Central memory CD4-positive, alpha-beta T cell (primary cell): ENCODE data around the gene PRR16.
"Not testable (repeated sequence)": the region's sequence is repeated elsewhere in the genome, so short reads cannot be mapped to it uniquely, and the experiment has no call there.

ENCODE experiments used
- DNase-seq: peaks from one replicate; pipeline ENCODE4 v3.0.0; 2022

Gene PRR16

GRCh38 chr5:120678279-120678678, 214.2 kb downstream of the PRR16 start:
- no peak for DNase-seq

- DNase-seq, result no peak
Measured at GRCh38 chr5:120682851-120683250, 218.8 kb downstream of the PRR16 start.

GRCh38 chr5:120683580-120683979, 219.5 kb downstream of the PRR16 start:
- no peak for DNase-seq

- DNase-seq, result no peak
Measured at GRCh38 chr5:120684213-120684612, 220.1 kb downstream of the PRR16 start.

GRCh38 chr5:120684749-120685415, 220.8 kb downstream of the PRR16 start:
- DNase-seq, result no peak

- no peak for DNase-seq
Measured at GRCh38 chr5:120690621-120691407, 226.7 kb downstream of the PRR16 start.

- no peak for DNase-seq
Measured at GRCh38 chr5:120692325-120692724, 228.2 kb downstream of the PRR16 start.

GRCh38 chr5:120695368-120695880, 231.3 kb downstream of the PRR16 start:
- no peak for DNase-seq

- no peak for DNase-seq
Measured at GRCh38 chr5:120697147-120697546, 233.0 kb downstream of the PRR16 start.

- not testable (repeated sequence) for DNase-seq
Measured at GRCh38 chr5:120697670-120698327, 233.7 kb downstream of the PRR16 start.

- not testable (repeated sequence) for DNase-seq
Measured at GRCh38 chr5:120700653-120701052, 236.6 kb downstream of the PRR16 start.

GRCh38 chr5:120702817-120703538, 238.9 kb downstream of the PRR16 start:
- not testable (repeated sequence) for DNase-seq

- no peak for DNase-seq
Measured at GRCh38 chr5:120703918-120704587, 240.0 kb downstream of the PRR16 start.

- no peak for DNase-seq
Measured at GRCh38 chr5:120706877-120707276, 242.8 kb downstream of the PRR16 start.

GRCh38 chr5:120717381-120717780, 253.3 kb downstream of the PRR16 start:
- DNase-seq, result no peak

GRCh38 chr5:120730214-120730613, 266.1 kb downstream of the PRR16 start:
- no peak for DNase-seq

- DNase-seq, result no peak
Measured at GRCh38 chr5:120734033-120734432, 269.9 kb downstream of the PRR16 start.

GRCh38 chr5:120735076-120735475, 271.0 kb downstream of the PRR16 start:
- no peak for DNase-seq
